K562 (cell line): ENCODE data around the gene CHTOP. TPM values are rescaled to one million over a fixed set of nuclear protein-coding genes. Genes with fewer than 3 reads are reported as not detected.
A peak's percentile ranks its signal among the peaks of the same experiment; 100 is the strongest.

Experiments
- ATAC-seq: fragments of 200-7000 bp; cut with Tn5 transposase; 3 replicates; pipeline ENCODE4 v1.9.1; 2020; ENCODE audit warnings: moderate library complexity
- BruUV-seq: library from RNA; stranded (reverse); fragments of 400-500 nt; replicated peaks from 2 replicates; lab custom pipeline; 2021; lab: Mats Ljungman, UMichigan
- CTCF ChIA-PET: fragments of 300-600 bp; formaldehyde crosslinking; extraction: SDS; loops from one replicate; lab custom pipeline; 2021; ENCODE audit warnings: low intra/inter-chr PET ratio; lab: Yijun Ruan, JAX
- POLR2A ChIA-PET: fragments of 300-600, 350-650 bp; sonication (Branson Sonifier 250); formaldehyde crosslinking; extraction: SDS; loops from one replicate; lab custom pipeline; 2021; ENCODE audit warnings: antibody characterized with exemption, inconsistent platforms; lab: Yijun Ruan, JAX
- DNase-seq, 4 experiments: peaks; one replicate each; pipeline versions ENCODE4 v3.0.0 to v3.0.0-alpha.2; 2011 to 2018; ENCODE audit warnings: low spot score in 3 of 4, mixed read lengths in 3 of 4; ENCODE audit errors: extremely low read depth in 1 of 4
- FAIRE-seq: peaks from 2 replicates; lab custom pipeline; 2011; peaks lifted over from hg19 to GRCh38; lab: Jason Lieb, UNC
- H2AFZ ChIP-seq: 2 replicates; pipeline ENCODE4 v1.6.0; 2011; ENCODE audit warnings: low read depth, low read length, control low read depth, inconsistent platforms
- H3K27ac ChIP-seq: fragments of 200-600 bp; 3 replicates; pipeline ENCODE4 v1.8.0; 2011; ENCODE audit warnings: low read depth, mild to moderate bottlenecking, control low read depth, inconsistent platforms, low read length, moderate library complexity, mixed read lengths; ENCODE audit errors: extremely low read depth
- H3K27me3 ChIP-seq, 2 experiments: fragments of 300-600 bp in 1 of 2; 2 replicates in 1 of 2; 3 replicates in 1 of 2; pipeline versions ENCODE4 v1.6.0 to v1.8.0; 2011; ENCODE audit warnings: inconsistent platforms in 2 of 2, low read length in 2 of 2, mild to moderate bottlenecking in 1 of 2, mixed read lengths in 1 of 2, moderate library complexity in 1 of 2; ENCODE audit not compliant: control insufficient read depth in 2 of 2, insufficient read depth in 2 of 2
- H3K36me3 ChIP-seq: fragments of 300-600 bp; 3 replicates; pipeline ENCODE4 v1.8.0; 2011; ENCODE audit warnings: mild to moderate bottlenecking, low read length, inconsistent platforms; ENCODE audit not compliant: control insufficient read depth, insufficient read depth
- H3K4me1 ChIP-seq, 2 experiments: fragments of 200-600 bp in 1 of 2; replicated peaks in 1 of 2; 2 replicates in 1 of 2; 3 replicates in 1 of 2; pipeline versions ENCODE4 v1.5.1 to v1.8.0; 2011; ENCODE audit warnings: inconsistent platforms in 2 of 2, low read length in 2 of 2, mild to moderate bottlenecking in 1 of 2, mixed read lengths in 1 of 2, moderate library complexity in 1 of 2; ENCODE audit not compliant: control insufficient read depth in 2 of 2, insufficient read depth in 2 of 2
- H3K4me2 ChIP-seq: 2 replicates; pipeline ENCODE4 v1.6.1; 2011; ENCODE audit warnings: low read length, control low read depth, inconsistent platforms, mixed read lengths; ENCODE audit not compliant: insufficient read depth
- H3K4me3 ChIP-seq: fragments of 200-600 bp; sonication (generic), shearing (Covaris generic); 2 replicates; pipeline ENCODE4 v1.5.1; 2016; ENCODE audit warnings: control low read depth, inconsistent platforms
- H3K79me2 ChIP-seq: fragments of 200-600 bp; 3 replicates; pipeline ENCODE4 v1.8.0; 2011; ENCODE audit warnings: low read length, inconsistent platforms; ENCODE audit not compliant: control insufficient read depth, insufficient read depth
- H3K9ac ChIP-seq, 2 experiments: 2 replicates each; pipeline versions ENCODE4 v1.6.0 to v1.6.1; 2011; ENCODE audit warnings: low read depth in 2 of 2, low read length in 2 of 2, control low read depth in 1 of 2, inconsistent platforms in 1 of 2, mild to moderate bottlenecking in 1 of 2, mixed read lengths in 1 of 2; ENCODE audit not compliant: insufficient read depth in 1 of 2
- H3K9me1 ChIP-seq: one replicate; pipeline ENCODE4 v1.6.0; 2011; ENCODE audit warnings: inconsistent platforms, mild to moderate bottlenecking, low read length, moderate library complexity; ENCODE audit not compliant: control insufficient read depth, insufficient read depth
- H3K9me3 ChIP-seq: replicated peaks from 2 replicates; pipeline ENCODE4 v1.5.1; 2011; ENCODE audit warnings: low read depth, low read length, inconsistent platforms; ENCODE audit not compliant: control insufficient read depth, insufficient read depth
- H4K20me1 ChIP-seq: replicated peaks from 2 replicates; pipeline ENCODE4 v1.6.1; 2011; ENCODE audit warnings: low read length, inconsistent platforms, mixed read lengths; ENCODE audit not compliant: control insufficient read depth, insufficient read depth
- RFX1 ChIP-seq: fragments of 450-650 bp; IDR thresholded peaks from 2 replicates; pipeline ENCODE4 v1.6.1; 2016; ENCODE audit warnings: mild to moderate bottlenecking, moderate library complexity
- ZNF121 ChIP-seq: sonication (generic); formaldehyde crosslinking; conservative IDR thresholded peaks from 2 replicates; pipeline ENCODE4 v1.8.0; 2022; ENCODE audit warnings: missing genetic modification reagents
- ZNF184 ChIP-seq: sonication (generic); formaldehyde crosslinking; IDR thresholded peaks from 2 replicates; pipeline ENCODE4 v1.5.0; 2020; ENCODE audit warnings: missing genetic modification reagents
- WGBS: fragments of 100-300 bp; shearing (Covaris generic); methylation state at CpG from one replicate; pipeline ENCODE4 v1.1.6; 2016; ENCODE audit warnings: low coverage, mixed read lengths; ENCODE audit not compliant: insufficient coverage; ENCODE audit errors: missing lambda C conversion rate; 5-methylcytosine and 5-hydroxymethylcytosine counted together
- in situ Hi-C: fragments of 300-500 bp; cut with MboI; formaldehyde crosslinking; loops from 4 replicates; pipeline ENCODE4 v1.15.0; 2018; ENCODE audit warnings: inconsistent platforms, mixed read lengths
- intact Hi-C: fragments of 100-400 bp; cut with micrococcal nuclease; formaldehyde crosslinking; loops from 2 replicates; pipeline ENCODE4 v1.14.2; 2022
- polyA plus RNA-seq, 8 experiments: library from polyadenylated mRNA; depleted of rRNA in 4 of 8; stranded (reverse) in 5 of 8; unstranded in 3 of 8; fragments of >200 nt; fragmentation: Nextera tagmentation in 2 of 8; fragmentation: Illumina TruSeq in 1 of 8; extraction: Ambion mirVana in 2 of 8; extraction: Trizol in 1 of 8; gene quantifications; 2 replicates each; pipeline versions ENCODE4 v1.2.1 to v1.2.3, GENCODE V29; 2011 to 2014; ENCODE audit warnings: inconsistent platforms in 1 of 8, missing spikeins in 1 of 8
- total RNA-seq, 7 experiments: library from RNA; depleted of rRNA in 6 of 7; stranded (reverse); fragments of >200 nt in 6 of 7; fragmentation: Illumina TruSeq in 2 of 7; extraction: Trizol in 2 of 7; gene quantifications; 2 replicates each; pipeline versions ENCODE4 v1.2.1 to v1.2.3, GENCODE V29; 2011 to 2021; ENCODE audit warnings: low replicate concordance in 1 of 7
- TF ChIP-seq, protein P1 (sequence below), 2 experiments: fragments of 450-650 bp in 1 of 2; sonication (generic) in 1 of 2; formaldehyde crosslinking; conservative IDR thresholded peaks; 2 replicates each; pipeline versions ENCODE4 v1.4.0 to v1.8.1; 2020 to 2022; ENCODE audit warnings: mild to moderate bottlenecking in 1 of 2, missing genetic modification reagents in 1 of 2
- TF ChIP-seq, protein P2 (sequence below): IDR thresholded peaks from 2 replicates; pipeline ENCODE4 v1.6.1; 2016; ENCODE audit warnings: missing genetic modification characterization, missing compliant biosample characterization

CHTOP gene
- total and polyA plus RNA-seq, 9 of the 15 experiments (the other 6 are each of a cell fraction or from before 2014, with no cell fraction given) = 10.2 to 91.8 (median 60.8) TPM

DNA sequence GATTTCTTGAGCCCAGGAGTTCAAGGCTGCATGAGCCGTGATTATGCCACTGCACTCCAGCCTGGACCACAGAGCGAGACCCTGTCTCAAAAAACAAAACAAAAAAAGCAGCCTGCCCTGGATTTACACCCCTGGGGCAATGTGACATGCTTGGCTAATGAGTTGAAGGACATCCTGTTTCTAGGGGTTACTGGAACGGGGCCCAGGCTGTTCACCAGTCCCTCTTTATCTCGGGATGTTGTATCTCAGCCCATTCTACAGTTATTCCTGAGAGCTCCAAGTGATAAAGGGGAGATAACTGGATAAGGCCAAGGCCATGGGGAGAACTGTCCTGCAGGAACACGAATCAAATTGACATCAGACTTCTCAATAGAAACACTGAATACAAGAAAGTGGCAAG is 46.6 kb upstream of the CHTOP start:
- Histone ChIP-seq H3K9ac (no peak overlapping the region; a peak in 1 of 4 replicates), H3K4me3 (no peak overlapping the region), H3K79me2 (no peaks in the 10 kb centered on the region), H3K36me3 (no peaks in the 10 kb centered on the region), H3K4me2 (no peak overlapping the region), H3K9me1 (no peaks in the 10 kb centered on the region), H2AFZ (no peak overlapping the region), H3K4me1 (peaks cover 0 to 6% of the 10 kb centered on the region in 2 experiments; a peak in 1 of 5 replicates), H3K27me3 (no peaks in the 10 kb centered on the region), H3K9me3 (no peaks in the 10 kb centered on the region), H4K20me1 (no peaks in the 10 kb centered on the region), H3K27ac (no peak overlapping the region)
- ChIA-PET POLR2A (interaction anchor here (1.2 to 1.8 kb wide), 2 partner anchors 29 to 67 kb away, joined by 4 read pairs; partner anchors contain the start of gene S100A14), CTCF (no interaction called here)
- ATAC-seq (no peak), DNase-seq (no peak), FAIRE-seq (no peak)
- TF ChIP-seq ZNF121 (CRISPR knock-in tag) (peak; percentile 38; the same call in 1 of the 2 replicates), RFX1 (peak; percentile 39), ZNF184 (CRISPR knock-in tag) (no peak)
- TF ChIP-seq, protein P1, sequence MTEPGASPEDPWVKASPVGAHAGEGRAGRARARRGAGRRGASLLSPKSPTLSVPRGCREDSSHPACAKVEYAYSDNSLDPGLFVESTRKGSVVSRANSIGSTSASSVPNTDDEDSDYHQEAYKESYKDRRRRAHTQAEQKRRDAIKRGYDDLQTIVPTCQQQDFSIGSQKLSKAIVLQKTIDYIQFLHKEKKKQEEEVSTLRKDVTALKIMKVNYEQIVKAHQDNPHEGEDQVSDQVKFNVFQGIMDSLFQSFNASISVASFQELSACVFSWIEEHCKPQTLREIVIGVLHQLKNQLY (CRISPR knock-in tag; conservative IDR thresholded peaks at IDR 0.05) = no peak
- TF ChIP-seq, protein P2, sequence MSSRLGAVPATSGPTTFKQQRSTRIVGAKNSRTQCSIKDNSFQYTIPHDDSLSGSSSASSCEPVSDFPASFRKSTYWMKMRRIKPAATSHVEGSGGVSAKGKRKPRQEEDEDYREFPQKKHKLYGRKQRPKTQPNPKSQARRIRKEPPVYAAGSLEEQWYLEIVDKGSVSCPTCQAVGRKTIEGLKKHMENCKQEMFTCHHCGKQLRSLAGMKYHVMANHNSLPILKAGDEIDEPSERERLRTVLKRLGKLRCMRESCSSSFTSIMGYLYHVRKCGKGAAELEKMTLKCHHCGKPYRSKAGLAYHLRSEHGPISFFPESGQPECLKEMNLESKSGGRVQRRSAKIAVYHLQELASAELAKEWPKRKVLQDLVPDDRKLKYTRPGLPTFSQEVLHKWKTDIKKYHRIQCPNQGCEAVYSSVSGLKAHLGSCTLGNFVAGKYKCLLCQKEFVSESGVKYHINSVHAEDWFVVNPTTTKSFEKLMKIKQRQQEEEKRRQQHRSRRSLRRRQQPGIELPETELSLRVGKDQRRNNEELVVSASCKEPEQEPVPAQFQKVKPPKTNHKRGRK = no peak
- BruUV-seq = no TSS peak
- in situ Hi-C loops = no loop called here
- intact Hi-C loops = no loop called here
- 19% methylated on average over 5 of the region's 5 CpGs for WGBS
